Liver (tissue), 9 donors: ENCODE measurements around the gene POLD3. TPM values are rescaled to one million over a fixed set of nuclear protein-coding genes. Genes with fewer than 3 reads are reported as not detected.
A peak's percentile ranks its signal among the peaks of the same experiment; 100 is the strongest.

ENCODE experiments used
- DNase-seq: peaks from one replicate; pipeline ENCODE4 v3.0.0-alpha.2; 2017; ENCODE audit warnings: low spot score
- H3K27ac ChIP-seq, 2 donors: one replicate each; pipeline ENCODE4 v1.7.0; 2013; ENCODE audit warnings: inconsistent platforms in 2 of 2, low read length in 2 of 2, control low read depth in 1 of 2, low read depth in 1 of 2, mild to moderate bottlenecking in 1 of 2
- H3K27me3 ChIP-seq, 4 donors: one replicate each; pipeline versions ENCODE4 v1.6.1 to v1.7.0; 2013; ENCODE audit warnings: low read length in 3 of 4, inconsistent platforms in 1 of 4, mild to moderate bottlenecking in 1 of 4, moderate library complexity in 1 of 4; ENCODE audit not compliant: control insufficient read depth in 4 of 4, insufficient read depth in 4 of 4
- H3K36me3 ChIP-seq, 4 donors: one replicate each; pipeline versions ENCODE4 v1.6.1 to v1.7.0; 2013; ENCODE audit warnings: low read length in 3 of 4, mild to moderate bottlenecking in 3 of 4, low read depth in 1 of 4, moderate library complexity in 1 of 4; ENCODE audit not compliant: control insufficient read depth in 4 of 4, insufficient read depth in 3 of 4
- H3K4me1 ChIP-seq, 4 donors: one replicate each; pipeline versions ENCODE4 v1.6.1 to v1.7.0; 2013; ENCODE audit warnings: low read length in 3 of 4, mild to moderate bottlenecking in 3 of 4, moderate library complexity in 1 of 4; ENCODE audit not compliant: control insufficient read depth in 4 of 4, insufficient read depth in 4 of 4
- H3K4me3 ChIP-seq, 3 donors: one replicate each; pipeline versions ENCODE4 v1.6.1 to v1.7.0; 2013; ENCODE audit warnings: low read length in 3 of 3, control low read depth in 1 of 3, low read depth in 1 of 3, mild to moderate bottlenecking in 1 of 3
- H3K9ac ChIP-seq, 2 donors: one replicate each; pipeline ENCODE4 v1.7.0; 2013; ENCODE audit warnings: low read length in 2 of 2, mild to moderate bottlenecking in 2 of 2, moderate library complexity in 2 of 2, control low read depth in 1 of 2, low read depth in 1 of 2
- H3K9me3 ChIP-seq, 4 donors: one replicate each; pipeline versions ENCODE4 v1.6.1 to v1.7.0; 2013; ENCODE audit warnings: low read length in 3 of 4; ENCODE audit not compliant: control insufficient read depth in 4 of 4
- EGR1 ChIP-seq, 2 donors: IDR thresholded peaks; 2 replicates each; pipeline ENCODE4 v1.6.1; 2016 to 2018; ENCODE audit warnings: antibody characterized with exemption in 2 of 2, low read depth in 2 of 2
- FOXA1 ChIP-seq: IDR thresholded peaks from 2 replicates; pipeline ENCODE4 v1.6.1; 2016; ENCODE audit warnings: antibody characterized with exemption
- FOXA2 ChIP-seq: IDR thresholded peaks from 2 replicates; pipeline ENCODE4 v1.6.1; 2016; ENCODE audit warnings: antibody characterized with exemption
- GABPA ChIP-seq, 2 donors: IDR thresholded peaks in 1 of 2; conservative IDR thresholded peaks in 1 of 2; 2 replicates each; pipeline ENCODE4 v1.6.1; 2016; ENCODE audit warnings: antibody characterized with exemption in 2 of 2, mild to moderate bottlenecking in 1 of 2, moderate library complexity in 1 of 2
- HNF4A ChIP-seq, 2 donors: conservative IDR thresholded peaks; 2 replicates each; pipeline ENCODE4 v1.6.1; 2016; ENCODE audit warnings: antibody characterized with exemption in 2 of 2, mild to moderate bottlenecking in 2 of 2
- HNF4G ChIP-seq: IDR thresholded peaks from 2 replicates; pipeline ENCODE4 v1.6.1; 2016; ENCODE audit warnings: antibody characterized with exemption
- JUND ChIP-seq, 2 donors: IDR thresholded peaks; 2 replicates each; pipeline ENCODE4 v1.6.1; 2016; ENCODE audit warnings: antibody characterized with exemption in 2 of 2
- NR2F2 ChIP-seq: IDR thresholded peaks from 2 replicates; pipeline ENCODE4 v1.6.1; 2016; ENCODE audit warnings: antibody characterized with exemption
- RAD21 ChIP-seq, 2 donors: IDR thresholded peaks; 2 replicates each; pipeline ENCODE4 v1.6.1; 2016; ENCODE audit warnings: antibody characterized with exemption in 2 of 2, mild to moderate bottlenecking in 2 of 2
- RXRA ChIP-seq, 2 donors: IDR thresholded peaks; 2 replicates each; pipeline ENCODE4 v1.6.1; 2017 to 2018; ENCODE audit warnings: antibody characterized with exemption in 2 of 2, mild to moderate bottlenecking in 1 of 2
- SP1 ChIP-seq: IDR thresholded peaks from 2 replicates; pipeline ENCODE4 v1.6.1; 2018; ENCODE audit warnings: antibody characterized with exemption, mild to moderate bottlenecking
- TAF1 ChIP-seq: conservative IDR thresholded peaks from 2 replicates; pipeline ENCODE4 v1.6.1; 2016; ENCODE audit warnings: antibody characterized with exemption, mild to moderate bottlenecking
- YY1 ChIP-seq: IDR thresholded peaks from 2 replicates; pipeline ENCODE4 v1.6.1; 2016; ENCODE audit warnings: antibody characterized with exemption, mild to moderate bottlenecking
- WGBS: extraction: QIAGEN DNeasy Blood & Tissue Kit; methylation state at CpG from one replicate; pipeline ENCODE4 v1.1.7; 2013; 5-methylcytosine and 5-hydroxymethylcytosine counted together
- polyA plus RNA-seq, 2 donors: library from polyadenylated mRNA; stranded (reverse) in 1 of 2; unstranded in 1 of 2; fragments of 200-250 nt in 1 of 2; fragments of >200 nt in 1 of 2; fragmentation: Nextera tagmentation in 1 of 2; extraction: Ambion mirVana in 1 of 2; gene quantifications; one replicate each; pipeline versions ENCODE4 v1.2.1 to v1.2.3, GENCODE V29; 2013 to 2015
- total RNA-seq, 2 donors: library from RNA; depleted of rRNA; stranded (reverse); fragments of >200 nt; gene quantifications; one replicate each; pipeline ENCODE4 v1.2.3, GENCODE V29; 2014
- TF ChIP-seq, protein P1 (sequence below): fragments of 150-350 bp; IDR thresholded peaks from 2 replicates; pipeline ENCODE4 v1.5.1; 2017; ENCODE audit warnings: improper control_type of control experiment, low read depth, low read length; ENCODE audit not compliant: missing input control
- TF ChIP-seq, protein P2 (sequence below): IDR thresholded peaks from 2 replicates; pipeline ENCODE4 v1.6.1; 2016; ENCODE audit warnings: antibody characterized with exemption
- TF ChIP-seq, protein P3 (sequence below): IDR thresholded peaks from 2 replicates; pipeline ENCODE4 v1.6.1; 2016; ENCODE audit warnings: antibody characterized with exemption
- TF ChIP-seq, protein P4 (sequence below): IDR thresholded peaks from 2 replicates; pipeline ENCODE4 v1.6.1; 2016; ENCODE audit warnings: antibody characterized with exemption
- TF ChIP-seq, protein P5 (sequence below): IDR thresholded peaks from 2 replicates; pipeline ENCODE4 v1.6.1; 2016; ENCODE audit warnings: antibody characterized with exemption, mild to moderate bottlenecking
- donor health status: healthy.
- donor health status: healthy.
- donor health status: healthy.
- donor health status: healthy.
- donor health status: healthy.

Gene POLD3
- total and polyA plus RNA-seq, 4 donors = 3.0 to 8.3 (median 5.0) TPM

DNA sequence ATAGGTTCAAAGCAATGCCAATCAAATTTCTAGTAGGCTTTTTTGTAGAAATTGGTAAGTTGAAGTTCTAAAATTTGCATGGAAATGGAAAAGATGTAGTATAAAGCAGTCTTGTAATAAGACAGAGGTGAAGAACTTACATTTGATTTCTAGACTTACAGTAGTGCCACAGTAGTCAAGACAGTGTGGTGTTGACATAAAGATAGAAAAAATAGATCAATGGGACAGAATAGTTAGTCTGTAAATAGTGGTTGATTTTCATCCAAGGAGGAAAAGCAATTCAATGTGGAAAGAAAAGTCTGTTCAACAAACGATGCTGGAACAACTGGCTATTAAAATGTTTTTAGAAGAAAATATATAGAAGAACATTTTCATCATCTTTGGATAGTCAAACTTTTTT, 70.9 kb downstream of the POLD3 start (continued):
- no peak for TF ChIP-seq GABPA (IDR thresholded peaks at IDR 0.05 in 1 of 2, conservative IDR thresholded peaks at IDR 0.05 in 1 of 2)
- TF ChIP-seq RXRA (IDR thresholded peaks at IDR 0.05) = no peak
- TF ChIP-seq TAF1 = no peak

DNA sequence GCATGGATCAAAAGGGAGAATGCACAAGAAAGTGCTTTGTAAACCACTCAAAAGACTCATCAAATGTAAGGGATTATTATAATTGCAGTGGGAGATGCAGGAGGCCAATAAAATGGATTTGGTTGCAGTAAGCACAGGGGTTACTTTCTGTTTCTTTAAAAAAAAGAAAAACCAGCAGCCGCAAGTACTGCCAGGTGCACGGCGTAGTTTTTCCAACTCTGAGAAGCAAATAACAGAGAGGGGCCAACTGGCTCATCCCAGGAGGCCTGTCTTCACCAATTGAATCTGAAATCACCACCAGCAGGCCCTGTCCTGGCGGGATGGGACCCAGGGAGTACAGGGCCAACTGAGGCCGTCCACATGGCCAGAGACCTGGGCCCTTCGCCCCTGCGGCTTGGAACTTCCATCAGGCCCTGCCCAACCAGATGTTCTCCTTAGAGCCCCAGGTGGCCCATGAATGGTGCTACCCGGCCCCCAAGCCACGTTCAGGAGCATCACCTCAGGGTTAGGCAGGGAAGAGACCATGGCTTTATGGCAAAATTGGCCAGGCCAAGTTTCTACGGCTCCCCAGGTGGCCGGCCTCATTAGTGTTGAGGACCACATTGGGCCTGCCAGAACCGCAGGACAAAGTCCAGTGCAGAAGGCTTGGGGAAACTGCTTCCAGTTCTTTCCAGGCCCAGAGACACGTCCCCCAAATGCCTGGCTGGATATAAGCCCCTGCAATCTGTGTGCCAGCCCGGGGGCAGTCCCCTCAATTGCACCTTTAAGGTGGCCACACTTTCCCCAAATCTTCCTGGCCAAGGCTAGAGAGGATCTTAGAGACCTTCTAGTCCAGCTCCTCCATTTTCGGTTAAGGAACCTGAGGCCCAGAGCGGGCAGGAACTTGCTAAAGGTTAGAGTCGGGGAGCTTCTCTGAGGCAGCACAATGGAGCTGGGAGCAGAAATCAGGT, 77.1 kb downstream of the POLD3 start:
- Histone ChIP-seq H3K27me3 (no peaks in the 10 kb centered on the region), H3K4me3 (no peak overlapping the region), H3K4me1 (peaks cover 0 to 7% (median 2%) of the 10 kb centered on the region in 4 donors), H3K9me3 (no peaks in the 10 kb centered on the region), H3K27ac (no peak overlapping the region), H3K9ac (no peak overlapping the region), H3K36me3 (no peaks in the 10 kb centered on the region)
- TF ChIP-seq, protein P1, sequence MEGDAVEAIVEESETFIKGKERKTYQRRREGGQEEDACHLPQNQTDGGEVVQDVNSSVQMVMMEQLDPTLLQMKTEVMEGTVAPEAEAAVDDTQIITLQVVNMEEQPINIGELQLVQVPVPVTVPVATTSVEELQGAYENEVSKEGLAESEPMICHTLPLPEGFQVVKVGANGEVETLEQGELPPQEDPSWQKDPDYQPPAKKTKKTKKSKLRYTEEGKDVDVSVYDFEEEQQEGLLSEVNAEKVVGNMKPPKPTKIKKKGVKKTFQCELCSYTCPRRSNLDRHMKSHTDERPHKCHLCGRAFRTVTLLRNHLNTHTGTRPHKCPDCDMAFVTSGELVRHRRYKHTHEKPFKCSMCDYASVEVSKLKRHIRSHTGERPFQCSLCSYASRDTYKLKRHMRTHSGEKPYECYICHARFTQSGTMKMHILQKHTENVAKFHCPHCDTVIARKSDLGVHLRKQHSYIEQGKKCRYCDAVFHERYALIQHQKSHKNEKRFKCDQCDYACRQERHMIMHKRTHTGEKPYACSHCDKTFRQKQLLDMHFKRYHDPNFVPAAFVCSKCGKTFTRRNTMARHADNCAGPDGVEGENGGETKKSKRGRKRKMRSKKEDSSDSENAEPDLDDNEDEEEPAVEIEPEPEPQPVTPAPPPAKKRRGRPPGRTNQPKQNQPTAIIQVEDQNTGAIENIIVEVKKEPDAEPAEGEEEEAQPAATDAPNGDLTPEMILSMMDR = no peak
- TF ChIP-seq RAD21 (IDR thresholded peaks at IDR 0.05) (no peak), HNF4G (no peak), FOXA1 (no peak), TAF1 (no peak), SP1 (no peak), HNF4A (conservative IDR thresholded peaks at IDR 0.05) (no peak), FOXA2 (no peak), JUND (IDR thresholded peaks at IDR 0.05) (no peak), GABPA (IDR thresholded peaks at IDR 0.05 in 1 of 2, conservative IDR thresholded peaks at IDR 0.05 in 1 of 2) (no peak), YY1 (no peak), NR2F2 (no peak), RXRA (IDR thresholded peaks at IDR 0.05) (no peak), EGR1 (IDR thresholded peaks at IDR 0.05; ENCODE audit: low read depth in 2 of 2) (no peak)
- TF ChIP-seq, protein P2, sequence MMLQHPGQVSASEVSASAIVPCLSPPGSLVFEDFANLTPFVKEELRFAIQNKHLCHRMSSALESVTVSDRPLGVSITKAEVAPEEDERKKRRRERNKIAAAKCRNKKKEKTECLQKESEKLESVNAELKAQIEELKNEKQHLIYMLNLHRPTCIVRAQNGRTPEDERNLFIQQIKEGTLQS = no peak
- TF ChIP-seq, protein P3, sequence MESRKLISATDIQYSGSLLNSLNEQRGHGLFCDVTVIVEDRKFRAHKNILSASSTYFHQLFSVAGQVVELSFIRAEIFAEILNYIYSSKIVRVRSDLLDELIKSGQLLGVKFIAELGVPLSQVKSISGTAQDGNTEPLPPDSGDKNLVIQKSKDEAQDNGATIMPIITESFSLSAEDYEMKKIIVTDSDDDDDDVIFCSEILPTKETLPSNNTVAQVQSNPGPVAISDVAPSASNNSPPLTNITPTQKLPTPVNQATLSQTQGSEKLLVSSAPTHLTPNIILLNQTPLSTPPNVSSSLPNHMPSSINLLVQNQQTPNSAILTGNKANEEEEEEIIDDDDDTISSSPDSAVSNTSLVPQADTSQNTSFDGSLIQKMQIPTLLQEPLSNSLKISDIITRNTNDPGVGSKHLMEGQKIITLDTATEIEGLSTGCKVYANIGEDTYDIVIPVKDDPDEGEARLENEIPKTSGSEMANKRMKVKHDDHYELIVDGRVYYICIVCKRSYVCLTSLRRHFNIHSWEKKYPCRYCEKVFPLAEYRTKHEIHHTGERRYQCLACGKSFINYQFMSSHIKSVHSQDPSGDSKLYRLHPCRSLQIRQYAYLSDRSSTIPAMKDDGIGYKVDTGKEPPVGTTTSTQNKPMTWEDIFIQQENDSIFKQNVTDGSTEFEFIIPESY = no peak
- TF ChIP-seq, protein P4, sequence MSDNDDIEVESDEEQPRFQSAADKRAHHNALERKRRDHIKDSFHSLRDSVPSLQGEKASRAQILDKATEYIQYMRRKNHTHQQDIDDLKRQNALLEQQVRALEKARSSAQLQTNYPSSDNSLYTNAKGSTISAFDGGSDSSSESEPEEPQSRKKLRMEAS = no peak
- TF ChIP-seq, protein P5, sequence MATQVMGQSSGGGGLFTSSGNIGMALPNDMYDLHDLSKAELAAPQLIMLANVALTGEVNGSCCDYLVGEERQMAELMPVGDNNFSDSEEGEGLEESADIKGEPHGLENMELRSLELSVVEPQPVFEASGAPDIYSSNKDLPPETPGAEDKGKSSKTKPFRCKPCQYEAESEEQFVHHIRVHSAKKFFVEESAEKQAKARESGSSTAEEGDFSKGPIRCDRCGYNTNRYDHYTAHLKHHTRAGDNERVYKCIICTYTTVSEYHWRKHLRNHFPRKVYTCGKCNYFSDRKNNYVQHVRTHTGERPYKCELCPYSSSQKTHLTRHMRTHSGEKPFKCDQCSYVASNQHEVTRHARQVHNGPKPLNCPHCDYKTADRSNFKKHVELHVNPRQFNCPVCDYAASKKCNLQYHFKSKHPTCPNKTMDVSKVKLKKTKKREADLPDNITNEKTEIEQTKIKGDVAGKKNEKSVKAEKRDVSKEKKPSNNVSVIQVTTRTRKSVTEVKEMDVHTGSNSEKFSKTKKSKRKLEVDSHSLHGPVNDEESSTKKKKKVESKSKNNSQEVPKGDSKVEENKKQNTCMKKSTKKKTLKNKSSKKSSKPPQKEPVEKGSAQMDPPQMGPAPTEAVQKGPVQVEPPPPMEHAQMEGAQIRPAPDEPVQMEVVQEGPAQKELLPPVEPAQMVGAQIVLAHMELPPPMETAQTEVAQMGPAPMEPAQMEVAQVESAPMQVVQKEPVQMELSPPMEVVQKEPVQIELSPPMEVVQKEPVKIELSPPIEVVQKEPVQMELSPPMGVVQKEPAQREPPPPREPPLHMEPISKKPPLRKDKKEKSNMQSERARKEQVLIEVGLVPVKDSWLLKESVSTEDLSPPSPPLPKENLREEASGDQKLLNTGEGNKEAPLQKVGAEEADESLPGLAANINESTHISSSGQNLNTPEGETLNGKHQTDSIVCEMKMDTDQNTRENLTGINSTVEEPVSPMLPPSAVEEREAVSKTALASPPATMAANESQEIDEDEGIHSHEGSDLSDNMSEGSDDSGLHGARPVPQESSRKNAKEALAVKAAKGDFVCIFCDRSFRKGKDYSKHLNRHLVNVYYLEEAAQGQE = no peak
- DNase-seq = peak; percentile 21
- 96% methylated on average over 17 of the region's 17 CpGs for WGBS
